Esophagus muscularis mucosa (tissue), 4 donors: ENCODE results near the gene GABPB2. TPM values are rescaled to one million over a fixed set of nuclear protein-coding genes. Genes with fewer than 3 reads are reported as not detected.

Experiments used
- DNase-seq: peaks from one replicate; pipeline ENCODE4 v3.0.0-alpha.2; 2017; ENCODE audit errors: extremely low spot score
- H3K27ac ChIP-seq, 4 donors: fragments of 200-600 bp; sonication (generic); replicated peaks in 1 of 4; 1 replicate in 3 of 4; 2 replicates in 1 of 4; pipeline ENCODE4 v1.5.1; 2016 to 2019; ENCODE audit warnings: mild to moderate bottlenecking in 1 of 4
- H3K27me3 ChIP-seq, 4 donors: fragments of 200-600 bp; sonication (generic); one replicate each; pipeline versions ENCODE4 v1.5.1 to v1.6.0; 2016 to 2019
- H3K36me3 ChIP-seq, 4 donors: fragments of 200-600 bp; sonication (generic); one replicate each; pipeline ENCODE4 v1.5.1; 2016 to 2019
- H3K4me1 ChIP-seq, 4 donors: fragments of 200-600 bp; sonication (generic); one replicate each; pipeline ENCODE4 v1.5.1; 2016 to 2019
- H3K4me3 ChIP-seq, 4 donors: fragments of 200-600 bp; sonication (generic); 1 replicate in 2 of 4; 2 replicates in 2 of 4; pipeline ENCODE4 v1.5.1; 2016 to 2019; ENCODE audit warnings: mild to moderate bottlenecking in 4 of 4, moderate library complexity in 1 of 4
- H3K9me3 ChIP-seq, 4 donors: fragments of 200-600 bp; sonication (generic); 1 replicate in 3 of 4; 2 replicates in 1 of 4; pipeline ENCODE4 v1.5.1; 2016 to 2019
- CTCF ChIP-seq, 3 experiments: fragments of 200-600 bp in 2 of 3; fragments of 450-650 bp in 1 of 3; sonication (generic) in 2 of 3; IDR thresholded peaks; one replicate each; pipeline ENCODE4 v1.5.1; 2017 to 2019; ENCODE audit warnings: antibody characterized with exemption in 3 of 3, mild to moderate bottlenecking in 2 of 3, moderate library complexity in 1 of 3
- EP300 ChIP-seq: sonication (generic); formaldehyde crosslinking; IDR thresholded peaks from one replicate; pipeline ENCODE4 v1.6.1; 2017; ENCODE audit warnings: antibody characterized with exemption
- POLR2A ChIP-seq: fragments of 450-650 bp; IDR thresholded peaks from one replicate; pipeline ENCODE4 v1.6.1; 2017; ENCODE audit warnings: antibody characterized with exemption, moderate library complexity, mild to moderate bottlenecking, low read depth
- POLR2AphosphoS5 ChIP-seq, 2 donors: sonication (generic); formaldehyde crosslinking; IDR thresholded peaks; one replicate each; pipeline ENCODE4 v1.6.1; 2017; ENCODE audit warnings: antibody characterized with exemption in 2 of 2
- WGBS: methylation state at CpG from one replicate; pipeline ENCODE4 v1.1.5; 2018; 5-methylcytosine and 5-hydroxymethylcytosine counted together
- intact Hi-C: fragments of 100-400 bp; cut with DNase I; formaldehyde crosslinking; loops from one replicate; pipeline ENCODE4 v1.15.1; 2023
- total RNA-seq, 4 donors: library from RNA; depleted of rRNA; stranded (reverse); fragments of >200 nt; gene quantifications; one replicate each; pipeline versions ENCODE4 v1.1.0 to v1.2.1, GENCODE V29; 2016

The GABPB2 gene
- total RNA-seq, 4 donors from 2014 or later = 16.1 to 25.7 (median 20.9) TPM

- Histone ChIP-seq H3K36me3 (peaks cover 5 to 84% (median 46%) of the 10 kb centered on the region in 4 donors), H3K9me3 (no peaks in the 10 kb centered on the region)
Observed at GRCh38 chr1:151106894-151107293, 36.3 kb downstream of the GABPB2 start.

DNA sequence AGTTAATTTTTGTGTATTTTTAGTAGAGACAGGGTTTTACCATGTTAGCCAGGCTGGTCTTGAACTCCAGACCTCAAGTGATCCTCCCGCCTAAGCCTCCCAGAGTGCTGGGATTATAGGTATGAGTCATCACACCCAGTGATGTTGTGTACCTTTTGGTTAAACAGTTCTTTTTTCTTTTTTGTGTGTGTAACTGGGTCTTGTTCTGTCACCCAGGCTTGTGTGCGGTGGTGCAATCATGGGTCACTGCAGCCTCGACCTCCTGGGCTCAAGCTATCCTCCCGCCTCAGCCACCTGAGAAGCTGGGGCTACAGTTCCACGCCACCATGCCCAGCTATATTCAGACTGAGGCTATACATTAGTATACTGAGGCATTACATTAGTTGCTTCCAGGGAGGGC lies 37.8 kb downstream of the GABPB2 start:
- H3K4me3 ChIP-seq = no peak overlapping the region
- no peak overlapping the region for H3K27ac ChIP-seq
- no peaks in the 10 kb centered on the region for H3K27me3 ChIP-seq
- no peaks in the 10 kb centered on the region for H3K4me1 ChIP-seq
- intact Hi-C loops = no loop called here
- H3K9me3 ChIP-seq = no peaks in the 10 kb centered on the region
- peaks cover 5 to 84% (median 48%) of the 10 kb centered on the region in 4 donors for H3K36me3 ChIP-seq
- no peak for DNase-seq
- no peak for TF ChIP-seq EP300
- TF ChIP-seq CTCF (IDR thresholded peaks at IDR 0.05) = no peak
- TF ChIP-seq POLR2AphosphoS5 (IDR thresholded peaks at IDR 0.05) = no peak
- no peak for TF ChIP-seq POLR2A
- 96% methylated on average over 5 of the region's 5 CpGs for WGBS

More at GRCh38 chr1:151106894-151107293, 36.3 kb downstream of the GABPB2 start:
- Histone ChIP-seq H3K4me3 (no peak overlapping the region), H3K27ac (no peak overlapping the region), H3K27me3 (no peaks in the 10 kb centered on the region), H3K4me1 (no peaks in the 10 kb centered on the region)
- TF ChIP-seq POLR2AphosphoS5 (IDR thresholded peaks at IDR 0.05) (no peak), EP300 (no peak), CTCF (IDR thresholded peaks at IDR 0.05) (no peak), POLR2A (no peak)
- DNase-seq = no peak
- intact Hi-C loops = no loop called here
- 69% methylated on average over 2 of the region's 2 CpGs for WGBS

DNA sequence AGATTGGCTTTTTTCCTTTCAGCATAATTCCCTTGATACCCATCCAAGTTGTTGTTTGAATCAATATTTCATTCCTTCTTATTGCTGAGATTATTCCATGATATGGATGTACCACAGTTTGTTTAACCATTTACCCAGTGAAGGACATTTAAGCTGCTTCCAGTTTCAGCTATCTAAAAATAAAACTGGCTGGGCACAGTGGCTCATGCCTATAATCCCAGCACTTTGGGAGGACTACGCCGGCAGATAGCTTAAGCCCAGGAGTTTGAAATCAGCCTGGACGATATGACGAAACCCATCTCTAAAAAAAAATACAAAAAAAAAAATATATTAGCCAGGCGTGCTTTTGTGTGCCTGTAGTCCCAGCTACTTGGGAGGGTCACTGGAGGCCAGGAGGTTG lies 43.3 kb downstream of the GABPB2 start:
- TF ChIP-seq EP300 (no peak), POLR2AphosphoS5 (IDR thresholded peaks at IDR 0.05) (no peak), CTCF (IDR thresholded peaks at IDR 0.05) (no peak), POLR2A (no peak)
- Histone ChIP-seq H3K4me1 (no peaks in the 10 kb centered on the region), H3K27ac (no peak overlapping the region), H3K27me3 (no peaks in the 10 kb centered on the region), H3K9me3 (no peaks in the 10 kb centered on the region), H3K36me3 (peaks cover 20 to 87% (median 38%) of the 10 kb centered on the region in 4 donors), H3K4me3 (no peak overlapping the region)
- 93% methylated on average over 5 of the region's 5 CpGs for WGBS
- no peak for DNase-seq
- intact Hi-C loops = no loop called here

DNA sequence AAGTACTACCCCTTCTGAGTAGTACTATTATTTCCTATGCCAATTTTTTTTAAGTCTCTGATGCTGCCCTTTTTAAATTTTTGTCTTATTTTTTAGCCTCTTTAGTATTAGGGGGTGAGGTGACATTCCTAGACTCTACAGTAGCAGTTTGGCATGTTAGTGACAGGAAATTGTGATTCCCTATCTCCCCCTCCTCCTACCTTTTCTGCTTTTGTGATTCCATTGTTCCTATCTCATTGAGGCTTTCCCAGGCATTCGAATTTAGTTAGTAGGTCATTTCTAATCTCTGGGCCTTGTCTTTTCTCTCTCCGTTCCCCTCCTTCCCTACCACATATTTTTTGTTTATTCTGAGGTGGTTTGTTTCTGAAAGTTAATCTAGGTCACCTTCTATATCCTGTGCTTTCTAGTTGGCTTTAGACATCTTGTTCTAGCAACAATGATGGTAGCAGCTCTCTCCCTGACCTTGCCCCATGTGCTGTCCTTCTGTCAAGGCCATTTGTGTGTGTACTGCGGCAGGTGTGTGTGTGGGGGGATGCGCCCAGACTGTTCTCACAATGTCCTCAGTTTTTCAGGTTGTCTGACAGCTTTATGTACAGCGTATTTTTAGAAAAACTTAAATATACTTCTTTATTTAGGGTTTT lies 54.3 kb downstream of the GABPB2 start:
- 86% methylated on average over 5 of the region's 5 CpGs for WGBS
- no peak for DNase-seq
- Histone ChIP-seq H3K27ac (no peak overlapping the region), H3K4me1 (no peaks in the 10 kb centered on the region), H3K27me3 (no peaks in the 10 kb centered on the region), H3K36me3 (peaks cover 9 to 34% (median 23%) of the 10 kb centered on the region in 4 donors), H3K9me3 (no peaks in the 10 kb centered on the region), H3K4me3 (no peak overlapping the region)
- intact Hi-C loops = no loop called here
- no peak for TF ChIP-seq POLR2AphosphoS5 (IDR thresholded peaks at IDR 0.05)
- no peak for TF ChIP-seq EP300
- no peak for TF ChIP-seq CTCF (IDR thresholded peaks at IDR 0.05)
- TF ChIP-seq POLR2A = no peak

DNA sequence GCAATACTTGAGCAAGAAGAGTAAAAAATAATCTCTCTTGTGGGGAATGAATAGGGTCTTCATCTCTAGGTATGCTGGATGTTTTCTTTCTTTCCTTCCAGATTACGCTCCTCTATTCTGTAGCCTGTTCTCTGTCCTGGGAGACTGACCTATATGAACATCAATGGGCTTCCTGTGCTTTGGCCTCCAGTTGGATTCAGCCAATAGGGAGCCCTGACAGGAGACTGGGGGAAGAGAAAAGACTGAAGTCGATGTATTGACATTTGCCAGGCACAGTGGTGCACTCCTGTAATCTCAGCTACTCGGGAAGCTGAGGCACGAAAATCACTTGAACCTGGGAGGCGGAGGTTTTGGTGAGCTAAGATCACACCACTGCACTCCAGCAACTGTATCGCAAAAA lies 58.2 kb downstream of the GABPB2 start:
- TF ChIP-seq POLR2A (no peak), CTCF (IDR thresholded peaks at IDR 0.05) (no peak), POLR2AphosphoS5 (IDR thresholded peaks at IDR 0.05) (no peak), EP300 (no peak)
- DNase-seq = no peak
- no peaks in the 10 kb centered on the region for H3K27me3 ChIP-seq
- H3K9me3 ChIP-seq = no peaks in the 10 kb centered on the region
- H3K4me3 ChIP-seq = no peak overlapping the region
- peaks cover 0 to 20% (median 8%) of the 10 kb centered on the region in 4 donors for H3K36me3 ChIP-seq
- intact Hi-C loops = no loop called here
- WGBS = 75% methylated on average over 6 of the region's 6 CpGs
- peaks cover 0 to 30% (median 22%) of the 10 kb centered on the region in 4 donors for H3K4me1 ChIP-seq
- no peak overlapping the region for H3K27ac ChIP-seq
